NCI-H2107 treated with DMSO at 0.1 percent for 48 hours (cell line): Measurements from ENCODE around the gene ABLIM2.
"Not testable (repeated sequence)": the region's sequence is repeated elsewhere in the genome, so short reads cannot be mapped to it uniquely, and the experiment has no call there.

Experiments
- DNase-seq: peaks from one replicate; lab custom pipeline; 2025; ENCODE audit not compliant: unreplicated experiment; lab: John Stamatoyannopoulos, UW

Gene ABLIM2

DNA sequence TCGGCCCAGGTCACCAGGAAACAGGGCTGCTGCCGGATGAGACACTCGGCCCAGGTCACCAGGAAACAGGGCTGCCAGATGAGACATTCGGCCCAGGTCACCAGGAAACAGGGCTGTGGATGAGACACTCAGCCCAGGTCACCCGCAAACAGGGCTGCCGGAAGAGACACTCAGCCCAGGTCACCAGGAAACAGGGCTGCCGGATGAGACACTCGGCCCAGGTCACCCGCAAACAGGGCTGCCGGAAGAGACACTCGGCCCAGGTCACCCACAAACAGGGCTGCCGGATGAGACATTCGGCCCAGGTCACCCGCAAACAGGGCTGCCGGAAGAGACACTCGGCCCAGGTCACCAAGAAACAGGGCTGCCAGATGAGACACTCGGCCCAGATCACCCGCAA, 240.4 kb downstream of the ABLIM2 start:
- not testable (repeated sequence) for DNase-seq

DNA sequence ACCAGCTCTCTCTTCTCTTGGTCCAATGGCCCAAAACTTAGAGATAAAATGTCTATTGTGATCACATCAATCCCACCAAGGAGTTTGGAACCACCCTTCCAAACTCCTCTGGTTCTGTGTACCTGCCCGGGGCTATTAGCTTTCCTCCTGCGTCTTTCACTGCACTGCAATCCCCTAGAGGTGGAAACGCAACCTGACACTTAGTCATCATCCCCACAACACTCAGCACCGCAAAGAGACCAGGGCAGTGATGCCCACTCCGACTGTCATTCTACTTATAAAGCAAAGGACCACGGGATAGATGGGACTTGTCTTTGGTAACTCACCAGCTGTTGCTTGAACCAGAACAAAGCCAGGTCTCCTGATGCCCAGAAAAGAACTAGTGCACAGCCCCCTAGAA, 240.9 kb downstream of the ABLIM2 start:
- no peak for DNase-seq

DNA sequence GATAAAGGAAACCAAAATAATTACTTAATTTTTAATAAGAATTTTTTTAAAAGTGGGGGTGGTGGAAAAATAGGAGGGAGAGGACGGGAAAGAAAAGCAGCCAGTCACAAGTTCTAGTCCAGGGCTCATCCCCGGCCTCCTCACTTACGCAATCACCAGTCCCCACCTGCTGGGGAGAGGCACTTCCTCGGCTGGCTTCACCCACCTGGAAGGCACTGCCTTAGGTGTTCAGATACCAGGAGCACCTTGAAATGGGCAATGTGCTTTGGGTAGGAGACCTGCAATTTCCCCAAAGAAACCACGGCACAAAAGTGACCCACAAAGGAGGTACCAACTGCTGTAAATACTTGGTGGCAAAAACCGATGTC, 242.8 kb downstream of the ABLIM2 start:
- no peak for DNase-seq
